Hepatocyte (in vitro differentiated cells): ENCODE data around the gene VKORC1L1.

Experiments
- EZH2 ChIP-seq: fragments of 200-600 bp; sonication (generic); IDR thresholded peaks from 2 replicates; pipeline ENCODE4 v1.6.1; 2016; ENCODE audit warnings: antibody characterized with exemption, mild to moderate bottlenecking, borderline replicate concordance
- TF ChIP-seq, protein P1 (sequence below): fragments of 200-600 bp; sonication (generic); IDR thresholded peaks from 2 replicates; pipeline ENCODE4 v1.5.1; 2016; ENCODE audit warnings: antibody characterized with exemption, mild to moderate bottlenecking; ENCODE audit not compliant: poor library complexity

DNA sequence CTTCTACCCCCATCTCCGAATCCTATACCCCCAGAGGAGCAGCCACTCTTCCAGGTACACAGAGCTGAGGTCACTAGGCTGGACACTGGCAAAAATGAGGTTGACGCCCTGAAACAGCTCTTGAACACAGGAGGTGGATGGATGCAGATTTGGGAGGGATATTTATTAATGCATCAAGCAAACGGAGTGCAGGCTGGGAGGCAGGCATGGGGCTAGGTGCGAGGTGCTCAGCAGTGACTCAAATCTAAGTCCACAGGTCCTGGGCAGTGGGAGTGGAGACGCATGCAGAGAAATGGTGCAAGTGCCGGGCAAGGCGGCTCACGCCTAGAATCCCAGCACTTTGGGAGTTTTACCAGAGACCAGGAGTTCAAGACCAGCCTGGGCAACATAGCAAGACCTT is 98.1 kb downstream of the VKORC1L1 start:
- TF ChIP-seq, protein P1, sequence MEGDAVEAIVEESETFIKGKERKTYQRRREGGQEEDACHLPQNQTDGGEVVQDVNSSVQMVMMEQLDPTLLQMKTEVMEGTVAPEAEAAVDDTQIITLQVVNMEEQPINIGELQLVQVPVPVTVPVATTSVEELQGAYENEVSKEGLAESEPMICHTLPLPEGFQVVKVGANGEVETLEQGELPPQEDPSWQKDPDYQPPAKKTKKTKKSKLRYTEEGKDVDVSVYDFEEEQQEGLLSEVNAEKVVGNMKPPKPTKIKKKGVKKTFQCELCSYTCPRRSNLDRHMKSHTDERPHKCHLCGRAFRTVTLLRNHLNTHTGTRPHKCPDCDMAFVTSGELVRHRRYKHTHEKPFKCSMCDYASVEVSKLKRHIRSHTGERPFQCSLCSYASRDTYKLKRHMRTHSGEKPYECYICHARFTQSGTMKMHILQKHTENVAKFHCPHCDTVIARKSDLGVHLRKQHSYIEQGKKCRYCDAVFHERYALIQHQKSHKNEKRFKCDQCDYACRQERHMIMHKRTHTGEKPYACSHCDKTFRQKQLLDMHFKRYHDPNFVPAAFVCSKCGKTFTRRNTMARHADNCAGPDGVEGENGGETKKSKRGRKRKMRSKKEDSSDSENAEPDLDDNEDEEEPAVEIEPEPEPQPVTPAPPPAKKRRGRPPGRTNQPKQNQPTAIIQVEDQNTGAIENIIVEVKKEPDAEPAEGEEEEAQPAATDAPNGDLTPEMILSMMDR = no peak
- no peak for TF ChIP-seq EZH2
